Measurements from ENCODE around the gene HSD17B4.
"Not testable (repeated sequence)": the region's sequence is repeated elsewhere in the genome, so short reads cannot be mapped to it uniquely, and the experiment has no call there.

DNA sequence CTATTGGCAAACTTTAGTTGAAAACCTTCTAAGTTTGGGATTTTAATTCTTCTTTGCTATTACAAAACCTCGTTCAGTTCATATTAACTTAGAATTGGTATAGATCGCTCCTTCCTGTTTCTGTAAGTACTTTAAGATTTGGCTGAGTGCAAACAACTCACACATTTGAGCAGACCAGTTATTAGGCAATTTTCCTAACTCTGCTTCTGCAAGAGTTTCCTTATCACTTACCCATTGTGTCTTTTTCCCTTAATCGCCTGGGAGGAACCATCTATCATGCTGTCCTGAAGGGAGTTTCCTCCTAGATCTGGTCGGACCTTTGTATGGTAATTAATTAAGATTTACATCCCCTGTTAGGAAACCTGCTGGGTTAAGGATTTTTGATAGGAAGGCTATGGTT lies 24.7 kb upstream of the HSD17B4 start:
- TF ChIP-seq, protein P1, sequence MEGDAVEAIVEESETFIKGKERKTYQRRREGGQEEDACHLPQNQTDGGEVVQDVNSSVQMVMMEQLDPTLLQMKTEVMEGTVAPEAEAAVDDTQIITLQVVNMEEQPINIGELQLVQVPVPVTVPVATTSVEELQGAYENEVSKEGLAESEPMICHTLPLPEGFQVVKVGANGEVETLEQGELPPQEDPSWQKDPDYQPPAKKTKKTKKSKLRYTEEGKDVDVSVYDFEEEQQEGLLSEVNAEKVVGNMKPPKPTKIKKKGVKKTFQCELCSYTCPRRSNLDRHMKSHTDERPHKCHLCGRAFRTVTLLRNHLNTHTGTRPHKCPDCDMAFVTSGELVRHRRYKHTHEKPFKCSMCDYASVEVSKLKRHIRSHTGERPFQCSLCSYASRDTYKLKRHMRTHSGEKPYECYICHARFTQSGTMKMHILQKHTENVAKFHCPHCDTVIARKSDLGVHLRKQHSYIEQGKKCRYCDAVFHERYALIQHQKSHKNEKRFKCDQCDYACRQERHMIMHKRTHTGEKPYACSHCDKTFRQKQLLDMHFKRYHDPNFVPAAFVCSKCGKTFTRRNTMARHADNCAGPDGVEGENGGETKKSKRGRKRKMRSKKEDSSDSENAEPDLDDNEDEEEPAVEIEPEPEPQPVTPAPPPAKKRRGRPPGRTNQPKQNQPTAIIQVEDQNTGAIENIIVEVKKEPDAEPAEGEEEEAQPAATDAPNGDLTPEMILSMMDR (IDR thresholded peaks at IDR 0.05; ENCODE audit: low read depth, low read length, poor library complexity, severe bottlenecking) = not testable (repeated sequence)
- TF ChIP-seq EZH2phosphoT487 (IDR thresholded peaks at IDR 0.05; ENCODE audit: borderline replicate concordance, low read length) = not testable (repeated sequence)
